NOMO-1 (cell line): ENCODE results near the gene MEGF11.

ENCODE experiments used
- DNase-seq, 2 experiments: peaks; one replicate each; lab custom pipeline; 2025; ENCODE audit not compliant: unreplicated experiment in 2 of 2; lab: John Stamatoyannopoulos, UW

MEGF11 gene

DNA sequence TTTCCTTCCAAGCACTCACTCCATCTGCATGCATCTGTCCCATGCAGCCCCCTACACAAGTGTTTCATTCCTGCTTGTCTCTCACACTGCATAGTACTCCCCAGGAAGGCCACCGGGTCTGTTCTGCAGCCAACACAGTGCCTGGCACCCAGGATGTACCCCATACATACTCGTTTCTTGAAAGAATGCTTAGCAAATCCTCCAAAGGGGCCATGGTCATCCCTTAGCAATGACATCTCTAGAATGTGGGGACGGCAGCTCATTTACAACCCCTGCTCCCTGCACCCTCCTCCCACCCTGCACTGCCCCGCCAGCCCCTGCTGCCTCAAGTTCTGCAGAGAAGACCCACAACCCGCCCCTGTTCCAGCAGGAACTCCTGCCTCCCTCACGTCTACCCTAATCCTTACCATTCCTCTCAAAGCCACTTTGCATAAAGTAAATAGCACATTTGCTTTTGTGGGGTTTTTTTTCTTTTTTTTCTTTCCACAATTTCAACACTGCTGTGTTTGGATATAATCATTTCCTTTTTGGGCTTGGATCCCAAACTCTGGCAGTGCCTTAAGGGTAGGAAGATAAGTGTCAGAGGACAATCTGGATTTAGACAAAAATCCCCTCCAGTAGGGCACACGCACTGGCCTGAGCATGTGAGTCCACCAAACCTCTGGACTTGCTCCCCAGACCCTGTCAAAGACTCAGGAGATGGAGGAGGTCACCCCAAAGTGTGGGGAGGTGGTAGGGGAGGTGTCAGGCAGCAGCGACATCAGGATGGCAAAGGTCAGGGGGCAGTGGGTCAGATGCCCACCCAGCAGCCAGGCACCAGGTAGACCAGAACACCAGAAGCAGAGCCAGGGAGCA, 68.4 kb downstream of the MEGF11 start:
- no peak for DNase-seq

DNA sequence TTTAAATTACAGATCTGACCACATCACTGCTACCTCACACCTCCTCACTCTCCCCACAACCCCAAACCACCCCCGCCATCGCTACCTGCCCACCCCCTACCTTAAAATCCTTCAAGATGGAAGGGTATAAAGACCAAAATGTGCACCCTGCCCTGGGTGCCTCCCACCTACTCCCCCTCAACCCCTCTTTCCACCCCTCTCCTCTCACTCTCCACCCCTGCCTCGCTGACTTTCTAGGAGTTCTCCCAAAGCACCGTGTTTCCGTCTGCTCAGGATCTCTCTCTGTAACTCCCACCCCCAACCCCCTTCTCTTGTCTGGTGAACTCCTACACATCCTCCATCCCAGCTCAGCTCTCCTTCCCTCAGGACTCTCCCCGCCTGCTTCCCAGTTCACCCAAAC, 69.1 kb downstream of the MEGF11 start:
- no peak for DNase-seq

DNA sequence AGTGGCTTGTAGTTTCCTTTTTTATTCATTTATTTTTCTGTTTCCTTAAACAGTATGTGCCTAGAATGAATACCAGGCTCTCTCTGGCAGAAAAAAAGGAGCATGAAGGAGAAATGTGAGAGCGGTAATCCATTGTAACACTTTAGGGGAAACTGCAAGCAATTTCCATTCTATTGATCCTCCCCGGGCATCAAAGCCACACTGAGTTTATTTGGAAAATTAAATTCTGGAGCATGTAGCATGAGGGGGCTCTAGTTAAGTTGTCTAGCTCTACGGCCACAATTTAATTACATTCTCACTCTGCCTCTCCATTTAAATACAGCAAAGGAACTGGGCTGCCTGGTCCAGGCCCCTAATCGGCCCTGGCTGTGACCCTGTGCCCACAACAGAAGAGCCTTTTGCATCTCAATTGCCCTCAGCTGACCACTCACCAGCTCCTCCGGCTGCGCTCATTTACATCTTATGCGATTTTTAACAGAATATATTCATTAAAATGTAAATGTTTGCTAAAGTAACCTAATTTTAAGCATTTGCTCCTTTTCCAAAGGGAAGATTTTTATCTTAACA, 72.9 kb downstream of the MEGF11 start:
- DNase-seq = no peak

DNA sequence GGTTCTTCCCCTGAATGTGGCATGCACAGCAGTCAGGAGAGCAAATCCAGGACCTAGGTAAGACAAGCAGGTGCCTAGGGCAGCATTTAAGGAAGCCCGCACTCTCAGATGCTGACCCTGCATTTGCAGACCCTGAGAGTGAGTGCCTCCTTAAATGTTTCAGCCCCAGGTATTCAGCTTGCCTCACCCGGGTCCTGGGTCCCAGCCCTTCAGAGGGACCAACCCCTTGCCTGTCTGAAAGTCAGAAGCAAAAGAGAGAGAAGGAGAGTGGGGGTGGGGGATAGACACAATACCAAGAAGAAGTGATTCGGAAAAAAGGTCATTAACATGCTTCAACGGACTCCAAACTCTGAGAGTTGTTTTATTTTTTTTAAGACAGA, 75.0 kb downstream of the MEGF11 start:
- DNase-seq = no peak

DNA sequence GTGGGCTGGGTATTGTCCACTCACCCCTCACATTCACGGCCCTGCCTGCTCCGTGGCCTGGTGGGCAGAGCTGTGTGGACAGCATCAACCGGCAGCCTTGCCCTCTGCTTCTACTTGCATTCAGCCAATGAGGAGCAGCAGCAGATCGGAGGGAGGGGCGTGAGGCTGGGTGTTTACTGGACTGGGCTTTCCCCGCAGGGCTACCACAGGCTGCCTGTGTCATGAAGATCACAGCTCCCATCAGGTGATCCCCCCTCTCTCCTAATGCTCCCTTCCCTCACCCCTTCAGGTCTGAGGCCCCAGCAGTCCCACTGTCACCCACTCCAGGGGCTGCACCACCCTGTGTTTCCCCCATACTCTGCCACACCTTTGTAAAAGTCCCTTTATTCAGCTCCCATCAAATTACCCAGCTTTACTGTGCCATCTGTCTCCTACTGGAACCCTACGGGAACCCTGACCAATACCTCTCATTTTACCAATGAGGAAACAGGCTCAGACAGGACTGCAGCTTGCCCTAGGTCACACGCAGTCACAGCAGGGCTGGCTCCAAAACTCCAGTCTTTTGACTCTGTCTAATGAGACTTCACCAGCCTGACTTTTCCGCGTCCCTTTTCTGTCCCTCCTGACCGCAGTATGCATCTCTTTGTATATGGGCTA, 81.1 kb downstream of the MEGF11 start:
- DNase-seq = no peak

DNA sequence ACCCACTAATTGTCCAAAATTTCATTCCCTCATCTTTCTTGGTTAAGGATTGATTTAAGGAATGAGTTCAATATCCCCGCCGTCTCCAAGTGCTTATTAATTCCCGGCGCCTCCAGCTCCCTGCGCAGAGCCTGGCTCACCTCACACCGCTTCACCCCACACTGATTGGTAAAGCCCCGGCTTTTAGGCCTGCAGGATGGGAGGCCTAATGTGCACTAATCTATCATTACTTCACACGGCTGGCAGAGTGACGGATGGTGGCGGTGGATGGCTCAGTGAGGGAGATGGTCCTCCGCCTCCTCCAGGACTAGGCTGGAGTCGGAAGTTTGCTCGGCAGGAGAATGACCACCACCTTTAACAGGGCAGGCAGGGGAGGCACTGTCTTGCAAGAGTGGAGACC, 81.7 kb downstream of the MEGF11 start:
- no peak for DNase-seq

DNA sequence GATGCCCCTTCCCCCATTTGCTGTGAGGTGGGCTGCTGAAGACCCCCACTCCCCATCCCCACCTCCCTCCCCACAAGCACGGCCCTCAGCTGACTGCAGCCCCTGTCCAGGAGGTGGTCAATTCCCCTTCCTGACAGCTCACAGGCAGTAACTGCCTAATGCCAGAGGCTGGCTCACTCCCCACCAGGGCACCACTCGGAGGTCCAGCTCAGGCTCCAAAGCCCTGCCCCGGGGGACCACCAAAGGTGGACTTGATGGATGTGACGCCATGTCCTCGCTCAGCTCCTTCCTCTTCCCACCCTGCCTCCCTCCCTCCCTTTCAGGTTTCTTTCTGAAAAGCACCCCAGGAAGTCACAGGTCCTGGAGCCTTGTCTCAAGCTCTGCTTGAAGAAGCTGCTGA, 82.8 kb downstream of the MEGF11 start:
- no peak for DNase-seq

DNA sequence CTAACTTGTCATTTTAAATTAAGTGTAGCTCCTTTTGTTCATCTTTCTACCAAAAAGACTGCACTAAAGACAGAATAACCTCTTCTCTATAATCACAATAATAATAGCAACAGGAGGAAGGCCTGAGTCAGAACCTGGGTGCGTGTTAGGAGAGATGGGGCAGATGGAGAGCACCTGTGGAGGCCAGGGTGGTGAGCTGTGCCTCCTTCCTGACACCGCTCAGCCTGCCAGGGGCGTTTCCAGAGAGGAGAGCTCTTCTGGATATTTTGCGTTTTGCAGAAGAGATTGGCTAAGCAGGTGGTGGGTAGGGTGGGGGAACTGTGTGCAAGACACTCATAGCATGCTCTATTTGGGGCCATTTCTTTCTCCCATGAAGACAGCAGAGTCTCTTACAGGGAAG, 83.5 kb downstream of the MEGF11 start:
- DNase-seq = no peak

DNA sequence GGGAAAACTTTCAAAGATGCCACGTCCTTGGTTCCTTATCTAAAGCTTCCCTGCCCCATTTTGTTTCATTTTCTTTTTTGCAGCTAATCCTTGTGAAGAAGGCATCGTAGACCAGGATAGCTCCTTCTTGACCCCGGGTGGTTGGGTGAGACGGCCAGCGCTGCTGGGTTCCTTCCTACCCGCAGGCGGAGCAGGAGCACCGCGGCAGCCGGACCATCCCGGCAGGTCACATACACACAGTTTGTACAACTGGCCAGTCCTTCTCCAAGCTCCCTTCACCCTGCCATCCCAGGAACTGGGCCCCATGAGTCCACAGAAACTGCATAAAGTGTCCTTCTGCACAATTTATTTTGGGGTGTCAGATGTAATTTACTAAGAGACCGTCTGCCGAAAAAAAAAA, 83.9 kb downstream of the MEGF11 start:
- DNase-seq = no peak

DNA sequence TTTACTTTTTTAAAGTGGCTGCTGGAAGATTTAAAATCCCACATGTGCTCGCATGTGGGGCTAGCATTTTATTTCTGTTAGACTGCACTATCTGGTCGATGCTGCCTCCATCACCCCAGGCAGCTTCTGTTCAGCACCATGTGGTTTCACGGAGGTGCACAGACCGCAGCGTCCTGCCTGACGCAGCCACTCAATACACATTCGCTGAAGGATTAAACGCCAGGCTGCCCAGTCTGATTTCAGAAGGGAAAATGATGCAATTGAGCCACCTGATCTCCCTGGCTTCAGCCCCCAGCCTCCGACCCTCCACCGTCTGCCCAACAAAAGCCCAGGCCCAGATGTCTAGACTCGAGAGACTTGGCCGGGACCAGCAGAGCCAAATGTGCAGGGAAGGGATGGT, 84.5 kb downstream of the MEGF11 start:
- no peak for DNase-seq

DNA sequence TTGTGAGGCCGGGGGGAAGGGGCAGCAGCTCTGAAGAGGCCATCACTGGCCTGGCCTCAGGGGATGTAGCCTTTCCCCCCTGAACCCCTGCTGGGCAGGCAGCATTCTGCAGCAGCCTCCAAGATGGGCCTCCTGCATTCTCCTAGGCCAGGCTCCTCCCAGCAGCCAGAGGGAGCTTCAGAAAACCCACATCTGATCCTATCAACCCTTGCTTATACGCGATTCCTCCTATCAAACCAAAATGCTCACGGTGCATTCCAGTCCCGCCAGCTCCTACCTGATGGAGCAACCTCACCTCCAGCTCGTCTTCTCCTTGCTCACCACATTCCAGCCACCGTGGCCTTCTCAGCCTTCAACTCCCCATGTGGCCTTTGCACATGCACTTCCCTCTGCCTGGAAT, 85.7 kb downstream of the MEGF11 start:
- DNase-seq = no peak

DNA sequence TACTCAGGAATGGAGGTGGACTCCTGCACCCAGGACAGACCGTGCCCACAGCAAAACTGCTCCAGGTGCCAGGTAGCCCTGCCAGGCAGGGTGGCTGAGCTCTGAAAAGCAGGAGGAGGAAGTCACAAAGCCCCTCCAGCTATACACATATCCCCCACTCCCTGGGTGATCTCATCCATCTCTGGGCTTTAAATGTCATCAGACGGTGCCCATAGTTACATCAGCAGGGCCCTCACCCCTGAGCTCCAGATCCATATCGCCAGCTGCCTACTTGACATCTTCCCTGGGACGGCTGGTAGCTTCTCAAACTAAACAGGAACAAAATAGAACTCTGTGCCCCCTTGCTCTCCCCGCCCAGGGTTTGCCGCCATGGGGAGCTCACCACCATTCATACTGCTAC, 87.7 kb downstream of the MEGF11 start:
- DNase-seq = no peak

DNA sequence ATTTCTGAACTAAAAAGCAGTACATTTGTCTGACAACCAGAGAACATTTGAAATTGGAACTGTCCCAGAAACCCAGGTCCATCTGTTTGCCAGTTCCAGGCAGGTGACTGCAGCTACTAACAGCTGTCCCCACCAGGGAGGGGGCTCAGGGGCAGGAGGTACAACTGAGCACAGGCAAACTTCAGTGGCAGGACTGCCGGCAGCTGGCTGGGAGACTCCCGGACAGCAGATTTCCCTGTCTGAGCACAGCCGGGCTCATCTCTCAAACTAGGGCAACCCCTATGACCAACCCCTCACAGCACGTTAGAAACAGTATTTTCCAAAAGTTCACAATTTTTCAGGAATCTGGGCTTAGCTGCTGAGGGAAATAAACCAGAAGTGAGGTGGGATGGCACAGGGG, 88.8 kb downstream of the MEGF11 start:
- no peak for DNase-seq

DNA sequence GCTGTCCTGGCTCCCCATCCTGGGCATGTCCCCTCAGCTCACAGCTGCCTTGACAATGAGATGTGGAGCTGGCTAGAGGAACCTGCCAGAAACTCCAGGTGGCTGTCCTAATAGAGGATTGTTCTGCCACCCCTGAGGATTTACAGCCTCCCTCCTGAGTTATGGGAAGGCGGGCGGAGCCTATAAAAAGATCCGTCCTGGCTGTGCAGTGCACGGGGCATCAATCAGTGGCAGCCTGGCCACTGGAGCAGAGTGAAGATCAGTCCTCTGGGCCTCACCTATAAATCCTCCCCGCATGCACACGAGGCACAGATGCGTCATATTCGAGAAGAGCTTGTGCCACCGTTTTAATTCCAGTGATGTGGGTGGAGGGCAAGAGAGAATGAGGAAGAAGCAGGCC, 90.0 kb downstream of the MEGF11 start:
- no peak for DNase-seq

DNA sequence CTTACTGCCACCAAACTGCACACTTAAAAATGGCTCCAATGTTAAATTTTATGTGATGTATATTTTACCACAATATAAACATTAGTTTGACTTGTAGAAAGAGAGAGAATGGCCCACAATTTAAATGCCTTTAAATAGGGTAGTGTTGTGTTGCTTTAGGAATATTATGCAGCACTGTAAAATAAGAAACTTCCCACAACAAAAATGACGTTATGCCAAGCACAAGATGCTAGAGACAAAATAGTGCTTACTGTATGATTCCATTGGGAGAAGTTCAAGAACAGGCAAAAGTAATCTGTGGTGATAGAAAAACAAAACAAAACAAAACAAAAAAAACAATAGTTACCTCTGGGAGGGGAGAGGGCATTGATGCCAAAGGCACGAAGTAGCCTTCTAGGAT, 91.3 kb downstream of the MEGF11 start:
- DNase-seq = no peak

DNA sequence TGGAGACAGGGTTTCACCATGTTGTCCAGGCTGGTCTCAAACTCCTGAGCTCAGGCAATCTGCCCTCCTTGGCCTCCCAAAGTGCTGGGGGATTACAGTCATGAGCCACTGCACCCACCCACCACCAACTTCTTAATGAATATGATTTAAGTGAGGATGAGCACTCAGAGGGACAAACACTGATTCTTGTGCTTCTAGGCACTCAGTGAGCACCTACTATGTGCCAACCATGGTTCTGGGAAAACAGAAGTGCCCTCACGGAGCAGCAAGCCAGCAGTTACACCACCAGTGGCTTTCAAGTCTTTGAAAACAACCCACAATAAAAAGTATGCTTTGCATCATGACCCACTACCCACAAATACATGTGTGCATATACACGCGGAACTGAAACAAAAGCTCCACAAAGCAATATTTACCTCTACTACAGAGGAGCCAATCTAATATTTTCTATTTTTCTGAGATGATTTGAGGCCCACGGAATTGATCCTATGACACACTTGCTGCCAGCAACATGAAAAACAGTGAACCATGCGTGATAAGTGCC, 91.9 kb downstream of the MEGF11 start:
- no peak for DNase-seq

DNA sequence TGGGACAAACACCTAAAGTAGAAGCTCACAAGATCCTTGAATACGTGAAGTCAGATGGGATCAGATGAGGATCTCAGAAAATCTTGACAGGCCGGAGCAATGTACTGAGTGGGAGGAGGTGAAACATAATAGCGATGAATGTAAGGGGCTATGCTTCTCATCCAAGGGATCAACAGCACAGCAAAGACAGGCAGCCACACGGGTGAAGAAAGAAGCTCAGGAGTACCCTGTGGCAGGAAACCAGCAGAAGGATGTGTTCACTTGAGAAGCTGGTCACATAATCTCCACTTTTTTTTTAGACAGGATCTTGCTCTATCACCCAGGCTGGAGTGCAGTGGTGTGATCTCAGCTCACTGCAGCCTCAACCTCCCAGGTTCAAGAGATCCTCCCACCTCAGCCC, 92.4 kb downstream of the MEGF11 start:
- no peak for DNase-seq

DNA sequence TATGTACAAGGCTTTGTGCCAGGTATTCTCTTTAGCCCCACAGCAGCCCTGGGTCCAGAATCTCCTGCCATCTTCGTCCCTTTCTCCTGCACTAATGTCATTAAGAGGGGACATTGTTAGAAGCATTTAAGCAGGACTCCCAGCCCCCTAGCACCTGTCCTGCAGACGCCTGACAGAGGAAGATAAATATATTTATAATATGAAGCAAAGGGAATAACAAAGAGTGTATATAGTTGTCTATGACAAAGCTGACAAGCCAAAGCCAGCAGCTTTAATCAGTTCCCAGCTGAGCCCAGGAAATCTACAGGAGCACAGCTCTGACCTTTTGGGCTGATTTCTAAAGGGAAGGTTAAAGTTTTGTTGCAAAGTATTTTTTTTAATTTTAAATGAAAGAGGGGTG, 96.0 kb downstream of the MEGF11 start:
- DNase-seq = no peak

DNA sequence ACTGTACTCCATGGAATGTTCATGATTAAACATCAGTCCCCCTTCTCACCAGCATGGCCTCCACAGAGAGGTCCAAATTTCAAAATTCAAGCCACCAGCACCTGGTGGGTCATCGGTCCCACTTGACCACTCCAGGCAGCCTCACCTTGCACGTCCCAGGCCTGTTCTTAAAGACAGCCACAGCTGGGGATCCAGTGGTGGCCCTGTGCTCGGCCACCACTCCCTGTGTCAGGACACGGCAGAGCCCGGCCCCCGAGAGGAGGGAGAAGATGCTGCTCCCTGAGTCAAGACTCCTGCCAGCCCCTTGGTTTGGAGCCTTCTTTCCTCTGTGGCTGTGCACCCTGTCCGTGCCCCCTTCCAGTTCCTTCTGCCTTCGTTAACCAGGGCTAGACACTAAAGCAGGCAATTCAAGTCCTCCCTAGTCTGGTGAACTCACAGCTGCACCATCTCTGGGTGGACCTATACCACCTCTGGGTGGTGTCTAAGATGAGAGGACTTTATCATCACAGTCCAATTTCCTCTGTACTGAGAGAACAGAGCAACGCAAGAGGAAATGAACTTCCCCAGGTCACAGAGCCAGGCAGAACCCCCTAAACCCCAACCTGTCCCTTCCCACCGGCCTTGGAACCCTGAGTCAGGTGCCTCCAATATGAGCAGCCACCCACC, 97.1 kb downstream of the MEGF11 start:
- no peak for DNase-seq

DNA sequence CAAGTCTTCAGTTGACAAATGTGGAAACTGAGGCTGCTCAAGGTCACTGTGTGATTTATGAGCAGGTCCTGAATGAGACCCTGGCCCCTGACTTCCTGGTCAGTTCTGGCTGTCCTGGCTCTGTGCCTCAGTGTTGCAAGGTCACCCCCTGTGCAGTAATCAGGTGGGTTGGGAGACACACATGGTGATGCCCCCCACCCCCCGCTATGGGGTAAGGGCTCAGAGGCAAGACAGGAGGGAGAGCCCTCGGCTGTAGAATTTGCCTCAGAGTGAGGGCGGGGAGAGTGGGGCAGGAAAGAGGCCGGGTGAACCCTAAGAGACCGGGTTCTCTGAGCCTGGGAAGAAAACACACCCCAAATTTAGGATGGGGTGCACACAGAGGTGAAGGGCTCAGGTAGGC, 98.5 kb downstream of the MEGF11 start:
- DNase-seq = no peak

DNA sequence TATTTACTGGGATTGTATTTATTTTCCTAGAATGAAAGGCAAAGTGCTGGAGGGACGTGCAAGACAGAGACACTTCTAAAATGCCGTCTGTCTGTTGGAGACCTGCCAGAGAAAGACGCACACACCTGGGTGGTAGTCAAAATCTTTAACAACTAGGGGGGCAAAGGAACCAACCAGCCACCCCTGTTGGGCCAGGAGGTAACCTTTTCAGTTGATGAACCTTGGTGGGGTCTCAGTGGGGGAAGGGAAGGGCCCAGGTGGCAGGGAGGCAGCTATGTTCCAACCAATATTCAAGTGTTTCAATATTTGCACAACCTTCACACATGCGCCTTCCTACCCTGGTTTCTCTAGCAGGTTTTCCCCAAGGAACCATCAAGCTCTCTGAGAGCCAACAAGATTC, 99.0 kb downstream of the MEGF11 start:
- DNase-seq = no peak
